ENCODE data around the gene COG7. TPM values are rescaled to one million over a fixed set of nuclear protein-coding genes. Genes with fewer than 3 reads are reported as not detected.

The COG7 gene
- total and polyA plus RNA-seq, 9 donors = 10.6 to 20.8 (median 12.3) TPM

GRCh38 chr16:23420011-23420410, 33.0 kb downstream of the COG7 start:
- DNase-seq = peak; percentile 65
- Histone ChIP-seq H3K9me3 (replicated peaks; ENCODE audit: control insufficient read depth, low read depth, low read length) (no peaks in the 10 kb centered on the region), H3K27ac (ENCODE audit: low read length) (no peak overlapping the region), H3K4me3 (ENCODE audit: low read length) (no peak overlapping the region), H3K36me3 (ENCODE audit: control insufficient read depth, insufficient read depth, low read length) (peaks cover 42% of the 10 kb centered on the region), H3K27me3 (ENCODE audit: control insufficient read depth, insufficient read depth, low read length) (no peaks in the 10 kb centered on the region), H3K4me1 (ENCODE audit: control insufficient read depth, insufficient read depth, low read length) (peaks cover 6% of the 10 kb centered on the region)
- no CpG with 5 or more reads among the region's 5 CpGs for WGBS (ENCODE audit: insufficient coverage)

DNA sequence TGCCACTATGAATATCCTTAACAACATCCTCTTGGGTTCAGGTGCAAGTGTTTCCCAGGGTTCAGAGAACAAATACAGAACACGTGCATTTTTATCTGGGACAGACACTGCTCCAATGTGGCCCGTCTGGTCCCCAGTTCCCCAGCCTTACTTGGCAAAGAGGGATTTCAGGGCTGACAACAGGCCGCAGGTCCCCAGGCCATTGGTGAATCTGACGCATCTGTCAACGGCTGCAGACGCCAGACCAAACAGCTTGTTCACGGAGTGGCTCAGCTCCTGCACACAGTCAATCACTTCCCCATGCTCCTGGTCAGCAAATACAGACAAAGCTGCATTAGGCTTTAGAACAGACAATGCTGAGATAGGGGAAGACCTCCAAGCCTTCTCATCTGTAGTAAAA, 36.2 kb downstream of the COG7 start:
- 87% methylated on average over 5 of the region's 7 CpGs for WGBS (ENCODE audit: insufficient coverage)
- Histone ChIP-seq H3K4me3 (ENCODE audit: low read length) (no peak overlapping the region), H3K36me3 (ENCODE audit: control insufficient read depth, insufficient read depth, low read length) (peaks cover 56% of the 10 kb centered on the region)

DNA sequence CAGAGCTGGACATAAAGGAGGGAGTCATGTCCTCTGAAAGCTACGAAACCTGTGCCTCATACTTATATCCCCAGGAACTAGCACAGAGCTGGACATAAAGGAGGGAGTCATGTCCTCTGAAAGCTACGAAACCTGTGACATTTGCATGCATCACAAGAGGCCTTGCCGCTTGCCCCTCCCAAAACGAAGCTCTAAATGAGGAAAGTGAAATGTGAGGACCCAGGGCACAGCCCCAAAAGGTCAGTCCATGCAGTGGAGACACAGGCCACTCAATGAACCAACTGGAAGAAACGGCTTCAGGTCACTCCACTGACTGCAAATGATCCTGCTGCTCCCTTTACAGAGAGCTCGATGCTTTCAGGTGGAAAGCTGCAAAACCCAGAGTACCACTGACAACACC, 38.3 kb downstream of the COG7 start:
- Histone ChIP-seq H3K4me1 (ENCODE audit: control insufficient read depth, insufficient read depth, low read length) (peaks cover under 1% of the 10 kb centered on the region), H3K27me3 (ENCODE audit: control insufficient read depth, insufficient read depth, low read length) (no peaks in the 10 kb centered on the region), H3K36me3 (ENCODE audit: control insufficient read depth, insufficient read depth, low read length) (peaks cover 67% of the 10 kb centered on the region), H3K27ac (ENCODE audit: low read length) (no peak overlapping the region), H3K9me3 (replicated peaks; ENCODE audit: control insufficient read depth, low read depth, low read length) (no peaks in the 10 kb centered on the region), H3K4me3 (ENCODE audit: low read length) (no peak overlapping the region)
- no peak for DNase-seq
- WGBS (ENCODE audit: insufficient coverage) = 84% methylated on average over 3 of the region's 6 CpGs

More for the DNA sequence above, 36.2 kb downstream of the COG7 start:
- H3K27ac ChIP-seq (ENCODE audit: low read length) = no peak overlapping the region
- no peaks in the 10 kb centered on the region for H3K9me3 ChIP-seq (replicated peaks; ENCODE audit: control insufficient read depth, low read depth, low read length)
- H3K27me3 ChIP-seq (ENCODE audit: control insufficient read depth, insufficient read depth, low read length) = no peaks in the 10 kb centered on the region
- H3K4me1 ChIP-seq (ENCODE audit: control insufficient read depth, insufficient read depth, low read length) = no peaks in the 10 kb centered on the region
- DNase-seq = no peak

DNA sequence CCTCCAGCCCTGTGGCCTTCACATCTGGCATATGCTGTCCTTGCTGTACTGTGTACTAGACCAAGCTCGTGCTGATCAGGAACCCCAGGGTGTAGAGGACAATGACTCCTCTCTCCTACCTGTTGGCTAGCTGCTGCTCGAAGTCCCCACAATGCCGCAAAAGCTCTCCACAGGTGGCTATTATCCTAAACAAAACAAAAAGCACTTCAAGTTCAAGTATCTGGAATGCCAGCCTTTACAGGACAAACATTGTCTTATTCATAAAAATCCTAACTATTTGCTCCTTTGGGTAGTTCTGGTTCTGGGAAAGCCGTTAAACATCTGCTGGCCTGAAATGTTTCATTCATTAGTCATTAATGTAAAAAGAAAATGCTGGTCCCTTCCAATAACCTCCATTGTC, 42.8 kb downstream of the COG7 start:
- H3K36me3 ChIP-seq (ENCODE audit: control insufficient read depth, insufficient read depth, low read length) = peaks cover 62% of the 10 kb centered on the region
- DNase-seq = no peak
- WGBS (ENCODE audit: insufficient coverage) = 71% methylated on average over 1 of the region's 4 CpGs
- H3K4me1 ChIP-seq (ENCODE audit: control insufficient read depth, insufficient read depth, low read length) = peaks cover 23% of the 10 kb centered on the region
- H3K4me3 ChIP-seq (ENCODE audit: low read length) = no peak overlapping the region
- no peaks in the 10 kb centered on the region for H3K9me3 ChIP-seq (replicated peaks; ENCODE audit: control insufficient read depth, low read depth, low read length)
- H3K27me3 ChIP-seq (ENCODE audit: control insufficient read depth, insufficient read depth, low read length) = no peaks in the 10 kb centered on the region
- no peak overlapping the region for H3K27ac ChIP-seq (ENCODE audit: low read length)

DNA sequence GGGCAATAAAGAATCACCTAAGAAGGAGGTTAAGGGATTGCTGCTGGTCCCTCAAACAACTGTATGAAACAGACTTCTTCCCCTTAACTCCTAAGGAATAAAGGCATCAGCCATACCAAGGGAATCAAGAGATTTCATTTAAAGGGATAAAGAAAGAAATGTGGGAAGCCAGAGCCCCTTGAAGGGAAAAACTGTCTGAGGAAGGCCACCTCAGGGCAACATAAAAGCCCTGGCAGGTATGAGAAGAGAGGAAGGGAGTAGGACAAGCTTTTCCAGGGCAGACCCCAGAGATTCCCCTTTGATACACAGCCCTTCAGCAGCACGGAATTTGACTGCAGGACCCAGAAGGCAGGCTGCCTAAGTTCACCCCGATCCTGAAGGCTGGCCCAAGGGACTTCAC, 43.5 kb downstream of the COG7 start:
- Histone ChIP-seq H3K27ac (ENCODE audit: low read length) (no peak overlapping the region), H3K4me1 (ENCODE audit: control insufficient read depth, insufficient read depth, low read length) (peaks cover 23% of the 10 kb centered on the region)
- WGBS (ENCODE audit: insufficient coverage) = 78% methylated on average over 2 of the region's 2 CpGs

GRCh38 chr16:23408823-23409298, 44.1 kb downstream of the COG7 start:
- Histone ChIP-seq H3K4me3 (ENCODE audit: low read length) (no peak overlapping the region), H3K4me1 (ENCODE audit: control insufficient read depth, insufficient read depth, low read length) (peaks cover 27% of the 10 kb centered on the region), H3K36me3 (ENCODE audit: control insufficient read depth, insufficient read depth, low read length) (peaks cover 56% of the 10 kb centered on the region), H3K9me3 (replicated peaks; ENCODE audit: control insufficient read depth, low read depth, low read length) (no peaks in the 10 kb centered on the region), H3K27me3 (ENCODE audit: control insufficient read depth, insufficient read depth, low read length) (no peaks in the 10 kb centered on the region), H3K27ac (ENCODE audit: low read length) (peak overlapping the region; percentile 53)
- WGBS (ENCODE audit: insufficient coverage) = 50% methylated on average over 2 of the region's 7 CpGs
- DNase-seq = peak; percentile 95

More for the DNA sequence above, 43.5 kb downstream of the COG7 start:
- DNase-seq = no peak
- no peak overlapping the region for H3K4me3 ChIP-seq (ENCODE audit: low read length)
- no peaks in the 10 kb centered on the region for H3K27me3 ChIP-seq (ENCODE audit: control insufficient read depth, insufficient read depth, low read length)
- peaks cover 60% of the 10 kb centered on the region for H3K36me3 ChIP-seq (ENCODE audit: control insufficient read depth, insufficient read depth, low read length)
- no peaks in the 10 kb centered on the region for H3K9me3 ChIP-seq (replicated peaks; ENCODE audit: control insufficient read depth, low read depth, low read length)

GRCh38 chr16:23408242-23408822, 44.7 kb downstream of the COG7 start:
- Histone ChIP-seq H3K27ac (ENCODE audit: low read length) (peak overlapping the region; percentile 53), H3K9me3 (replicated peaks; ENCODE audit: control insufficient read depth, low read depth, low read length) (no peaks in the 10 kb centered on the region), H3K27me3 (ENCODE audit: control insufficient read depth, insufficient read depth, low read length) (no peaks in the 10 kb centered on the region), H3K4me1 (ENCODE audit: control insufficient read depth, insufficient read depth, low read length) (peaks cover 33% of the 10 kb centered on the region), H3K36me3 (ENCODE audit: control insufficient read depth, insufficient read depth, low read length) (peaks cover 58% of the 10 kb centered on the region), H3K4me3 (ENCODE audit: low read length) (no peak overlapping the region)
- WGBS (ENCODE audit: insufficient coverage) = no CpG with 5 or more reads among the region's 21 CpGs
- peak; percentile 63 for DNase-seq

GRCh38 chr16:23407436-23408127, 45.4 kb downstream of the COG7 start:
- H3K27ac ChIP-seq (ENCODE audit: low read length) = peak overlapping the region; percentile 39
- H3K36me3 ChIP-seq (ENCODE audit: control insufficient read depth, insufficient read depth, low read length) = peaks cover 54% of the 10 kb centered on the region
- H3K4me1 ChIP-seq (ENCODE audit: control insufficient read depth, insufficient read depth, low read length) = peaks cover 36% of the 10 kb centered on the region
- no peak overlapping the region for H3K4me3 ChIP-seq (ENCODE audit: low read length)
- H3K9me3 ChIP-seq (replicated peaks; ENCODE audit: control insufficient read depth, low read depth, low read length) = no peaks in the 10 kb centered on the region
- WGBS (ENCODE audit: insufficient coverage) = 71% methylated on average over 4 of the region's 9 CpGs
- no peaks in the 10 kb centered on the region for H3K27me3 ChIP-seq (ENCODE audit: control insufficient read depth, insufficient read depth, low read length)
- no peak for DNase-seq

- 92% methylated on average over 1 of the region's 6 CpGs for WGBS (ENCODE audit: insufficient coverage)
- H3K36me3 ChIP-seq (ENCODE audit: control insufficient read depth, insufficient read depth, low read length) = peaks cover 50% of the 10 kb centered on the region
- no peak overlapping the region for H3K27ac ChIP-seq (ENCODE audit: low read length)
- H3K27me3 ChIP-seq (ENCODE audit: control insufficient read depth, insufficient read depth, low read length) = no peaks in the 10 kb centered on the region
- peaks cover 36% of the 10 kb centered on the region for H3K4me1 ChIP-seq (ENCODE audit: control insufficient read depth, insufficient read depth, low read length)
- no peak overlapping the region for H3K4me3 ChIP-seq (ENCODE audit: low read length)
- no peaks in the 10 kb centered on the region for H3K9me3 ChIP-seq (replicated peaks; ENCODE audit: control insufficient read depth, low read depth, low read length)
- no peak for DNase-seq
Observed at GRCh38 chr16:23406546-23407240, 46.3 kb downstream of the COG7 start.

DNA sequence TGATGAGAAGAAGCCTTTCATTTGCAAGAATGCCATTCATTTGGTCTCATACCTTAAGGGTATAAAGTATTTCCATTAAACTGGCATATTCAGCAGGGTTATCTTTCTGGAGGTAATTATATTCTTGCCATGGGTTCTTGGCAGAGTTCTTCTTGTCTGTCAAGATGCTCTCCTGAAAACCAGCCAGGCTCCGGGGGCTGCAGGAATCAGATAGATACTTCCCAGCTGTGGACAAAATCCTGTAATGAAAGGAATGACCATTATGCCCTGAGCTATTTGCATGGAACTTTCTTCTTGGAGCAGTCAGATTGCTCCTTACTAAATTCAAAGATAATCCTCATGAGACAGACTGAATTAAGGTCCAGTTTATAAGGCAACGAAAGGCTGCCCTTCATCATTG, 47.0 kb downstream of the COG7 start:
- Histone ChIP-seq H3K27ac (ENCODE audit: low read length) (no peak overlapping the region), H3K4me1 (ENCODE audit: control insufficient read depth, insufficient read depth, low read length) (peaks cover 36% of the 10 kb centered on the region), H3K36me3 (ENCODE audit: control insufficient read depth, insufficient read depth, low read length) (peaks cover 50% of the 10 kb centered on the region), H3K9me3 (replicated peaks; ENCODE audit: control insufficient read depth, low read depth, low read length) (no peaks in the 10 kb centered on the region), H3K4me3 (ENCODE audit: low read length) (no peak overlapping the region), H3K27me3 (ENCODE audit: control insufficient read depth, insufficient read depth, low read length) (no peaks in the 10 kb centered on the region)
- 67% methylated on average over 1 of the region's 2 CpGs for WGBS (ENCODE audit: insufficient coverage)
- no peak for DNase-seq
